Endometrium (tissue), 2 donors: ENCODE results near the gene ISM1.

Source experiments
- FAIRE-seq: peaks from 2 replicates; lab custom pipeline; 2012; peaks lifted over from hg19 to GRCh38; lab: Jason Lieb, UNC
- donor health status: control.
- donor health status: control.

ISM1 gene

GRCh38 chr20:13220904-13221297 lies at the start of gene ISM1:
TSS of gene ISM1 (plus strand) at chr20:13221274. CDS start at chr20:13221777, 503 bp downstream.
- no peak for FAIRE-seq

- no peak for FAIRE-seq
Measured at GRCh38 chr20:13173201-13173600, 47.9 kb upstream of the ISM1 start.

DNA sequence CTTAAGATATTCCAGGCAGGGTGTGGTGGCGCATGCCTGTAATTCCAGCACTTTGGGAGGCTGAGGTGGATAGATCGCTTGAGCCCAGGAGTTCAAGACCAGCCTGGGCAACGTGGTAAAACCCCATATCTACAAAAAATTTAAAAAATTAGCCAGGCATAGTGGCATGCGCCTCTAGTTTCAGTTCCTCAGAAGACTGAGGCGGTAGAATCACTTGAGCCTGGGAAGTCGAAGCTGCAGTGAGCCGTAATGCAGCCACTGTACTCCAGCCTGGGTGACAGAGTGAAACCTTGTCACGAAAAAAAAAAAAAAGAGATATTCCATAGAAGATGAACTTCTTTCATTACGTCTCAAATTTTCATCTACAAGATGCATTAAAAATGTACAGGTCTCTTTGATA lies 46.7 kb upstream of the ISM1 start:
- no peak for FAIRE-seq

GRCh38 chr20:13180986-13181889 lies 39.8 kb upstream of the ISM1 start:
- no peak for FAIRE-seq

- FAIRE-seq, result no peak
Measured at GRCh38 chr20:13183005-13183404, 38.1 kb upstream of the ISM1 start.

DNA sequence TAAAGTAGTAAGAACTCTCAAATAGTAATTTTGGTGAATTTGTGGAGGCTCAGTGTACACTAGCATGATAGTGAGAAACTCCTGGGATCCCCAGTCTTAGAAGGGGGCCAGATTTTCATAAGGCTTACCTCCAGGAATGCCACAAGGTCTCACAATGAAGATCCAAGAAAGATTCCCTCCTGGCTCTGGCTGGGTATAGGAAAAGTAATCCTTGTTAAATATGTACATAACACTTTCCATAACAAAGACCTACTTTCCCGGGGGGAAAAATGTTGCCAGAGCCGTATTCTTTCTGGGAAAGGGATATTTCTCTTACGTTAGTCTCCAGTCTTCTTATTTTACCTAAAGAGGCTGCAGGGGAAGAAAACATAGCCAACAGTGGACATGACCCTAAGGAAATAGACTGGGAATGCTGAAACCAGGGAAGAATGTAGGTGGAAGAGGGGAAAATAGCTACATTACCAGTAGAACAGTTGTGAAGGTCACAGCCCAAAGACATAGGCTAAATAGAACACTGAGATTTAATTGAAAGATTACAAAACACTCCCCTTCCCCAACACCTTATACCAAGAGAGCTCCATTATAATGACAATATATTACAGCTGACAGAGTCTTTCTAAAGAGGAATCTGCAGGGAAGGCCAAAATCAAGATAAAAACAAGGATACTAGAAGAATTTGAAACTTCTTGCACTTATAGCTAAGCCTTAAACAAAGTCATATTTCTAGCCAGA lies 34.9 kb upstream of the ISM1 start:
- FAIRE-seq, result no peak

DNA sequence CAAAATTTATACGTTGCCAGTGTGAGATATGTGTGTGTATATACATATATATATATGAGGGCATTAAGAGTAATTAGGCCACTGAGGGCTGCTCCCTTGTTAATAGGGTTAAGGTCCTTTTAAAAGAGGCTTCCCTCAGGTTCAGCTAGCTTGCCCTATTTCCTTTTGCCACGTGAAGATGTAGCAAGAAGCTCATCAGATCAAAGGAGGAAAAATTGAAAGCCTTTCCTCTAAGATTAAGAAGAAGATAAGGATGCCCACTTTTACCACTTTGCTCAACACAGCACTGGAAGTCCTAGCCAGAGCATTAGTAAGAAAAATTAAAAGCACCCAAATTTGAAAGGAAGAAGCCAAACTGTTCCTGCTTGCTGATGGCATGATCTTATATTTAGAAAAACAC lies 33.2 kb upstream of the ISM1 start:
- no peak for FAIRE-seq

DNA sequence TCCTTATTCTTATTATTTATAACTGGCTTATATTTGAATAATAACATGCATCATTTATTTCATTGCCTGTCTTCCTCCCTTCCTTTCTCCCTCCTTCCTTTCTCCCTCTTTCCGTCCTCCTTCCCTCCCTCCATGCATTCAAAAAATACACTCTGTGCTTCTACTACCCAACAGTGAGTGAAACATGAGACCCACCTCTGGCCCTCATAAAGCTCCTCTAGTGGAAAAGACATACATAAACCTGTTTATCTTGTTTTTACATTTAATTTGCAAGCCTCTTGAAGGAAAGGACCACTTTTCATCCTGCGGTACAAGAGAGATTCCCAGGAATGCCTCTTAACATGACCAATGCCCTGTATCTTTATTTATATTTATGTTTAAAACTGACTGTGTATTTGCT lies 21.8 kb upstream of the ISM1 start:
- FAIRE-seq, result no peak

- no peak for FAIRE-seq
Measured at GRCh38 chr20:13200767-13201500, 20.1 kb upstream of the ISM1 start.

- no peak for FAIRE-seq
Measured at GRCh38 chr20:13202565-13202964, 18.5 kb upstream of the ISM1 start.

DNA sequence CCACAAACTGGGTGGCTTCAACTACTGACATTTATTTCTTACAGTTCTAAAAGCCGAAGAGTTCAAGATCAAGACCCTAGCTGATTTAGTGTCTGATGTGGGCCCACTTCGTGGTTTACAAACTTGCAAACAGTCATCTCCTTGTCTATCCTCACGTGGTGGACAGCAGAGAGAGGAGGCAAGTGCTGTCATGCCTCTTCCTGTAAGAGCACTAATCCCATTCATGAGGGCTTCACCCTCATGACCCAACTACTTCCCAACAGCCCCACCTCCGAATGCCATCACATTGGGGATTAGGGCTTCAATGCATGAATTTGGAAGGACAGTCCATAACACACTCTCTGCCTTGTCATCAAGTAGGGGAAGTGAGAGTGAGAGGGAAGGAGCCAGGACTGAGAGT lies 15.6 kb upstream of the ISM1 start:
- FAIRE-seq, result no peak

DNA sequence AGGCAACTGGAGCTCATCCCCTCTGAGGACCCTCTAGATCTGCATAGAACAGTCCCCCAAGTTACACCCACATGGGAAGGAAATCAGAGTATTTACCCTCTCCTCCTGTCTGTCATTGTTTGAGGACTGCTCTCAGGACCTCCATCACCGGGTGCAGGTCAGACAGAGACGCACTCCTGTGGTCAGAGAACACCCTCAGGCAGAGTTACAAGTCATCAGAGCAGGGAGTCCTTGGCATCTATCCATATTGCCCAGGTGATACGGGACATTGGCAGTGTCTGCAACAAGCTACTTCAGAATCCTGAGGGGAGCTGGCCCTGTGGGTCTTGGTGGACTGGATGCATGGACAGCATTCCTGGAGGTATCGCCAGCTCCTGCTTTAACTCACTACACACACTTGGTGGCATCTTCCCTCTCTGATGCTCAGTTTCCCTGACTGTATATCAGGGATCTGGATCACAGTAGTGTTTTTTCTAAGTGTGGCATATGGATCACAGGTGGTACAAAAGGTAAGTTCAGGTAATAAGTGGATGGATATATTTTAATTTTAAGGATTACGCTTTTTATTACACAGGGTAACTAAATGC lies 15.1 kb upstream of the ISM1 start:
- FAIRE-seq, result no peak

- no peak for FAIRE-seq
Measured at GRCh38 chr20:13207016-13207415, 14.1 kb upstream of the ISM1 start.

DNA sequence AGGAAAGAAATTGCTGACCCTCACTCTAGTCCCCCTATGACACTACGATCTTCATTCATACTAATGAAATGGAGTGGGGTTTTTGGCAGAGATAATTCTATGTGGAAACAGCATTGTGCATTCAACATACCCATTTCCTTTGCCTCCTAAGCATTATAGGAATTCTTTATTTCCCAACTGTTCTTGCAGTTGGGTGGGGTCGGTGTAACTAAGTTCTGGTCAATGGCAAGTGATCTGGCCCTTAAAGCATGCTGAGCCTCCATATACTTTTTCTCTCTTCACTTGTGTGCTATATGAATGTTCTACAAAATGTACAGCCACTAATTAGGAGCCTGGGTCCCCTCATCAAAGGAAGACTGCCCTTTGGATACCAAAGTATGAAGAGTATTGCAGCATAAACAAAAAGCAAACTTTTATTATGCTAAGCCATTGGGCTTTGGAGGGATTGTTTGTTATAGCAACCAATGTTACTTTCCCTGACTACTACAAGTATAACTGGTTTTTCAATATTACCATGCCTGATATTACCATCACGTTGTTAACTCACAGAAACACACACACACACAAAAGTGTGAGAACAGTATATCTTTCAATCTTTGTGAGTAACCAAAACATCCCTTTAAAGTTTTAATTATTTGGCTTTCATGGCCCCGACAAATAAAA lies 9.0 kb upstream of the ISM1 start:
- no peak for FAIRE-seq

- no peak for FAIRE-seq
Measured at GRCh38 chr20:13212750-13213149, 8.3 kb upstream of the ISM1 start.

- FAIRE-seq, result no peak
Measured at GRCh38 chr20:13213335-13213734, 7.7 kb upstream of the ISM1 start.

DNA sequence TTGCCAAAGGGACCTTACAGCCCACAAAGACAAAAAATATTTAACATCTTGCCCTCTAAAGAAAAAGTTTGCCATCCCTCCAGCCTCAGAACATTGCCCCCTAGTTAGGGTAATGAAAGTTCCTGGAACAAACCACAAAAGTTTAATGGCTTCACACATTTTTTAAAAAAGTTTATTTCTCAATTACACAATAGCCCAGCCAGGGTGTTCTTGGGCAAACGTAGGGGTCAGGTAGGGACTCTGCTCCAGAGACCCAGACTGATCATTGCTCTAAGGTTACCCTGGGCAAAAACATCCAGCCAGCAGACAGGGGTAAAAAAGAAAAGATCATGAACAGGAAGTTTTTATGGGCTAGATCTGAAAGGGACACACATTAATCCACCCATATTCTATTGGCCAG lies 4.5 kb upstream of the ISM1 start:
- FAIRE-seq, result no peak

- FAIRE-seq, result no peak
Measured at GRCh38 chr20:13219327-13220193, 1.5 kb upstream of the ISM1 start.

GRCh38 chr20:13220194-13220903 lies 725 bp upstream of the ISM1 start:
- FAIRE-seq, result no peak

DNA sequence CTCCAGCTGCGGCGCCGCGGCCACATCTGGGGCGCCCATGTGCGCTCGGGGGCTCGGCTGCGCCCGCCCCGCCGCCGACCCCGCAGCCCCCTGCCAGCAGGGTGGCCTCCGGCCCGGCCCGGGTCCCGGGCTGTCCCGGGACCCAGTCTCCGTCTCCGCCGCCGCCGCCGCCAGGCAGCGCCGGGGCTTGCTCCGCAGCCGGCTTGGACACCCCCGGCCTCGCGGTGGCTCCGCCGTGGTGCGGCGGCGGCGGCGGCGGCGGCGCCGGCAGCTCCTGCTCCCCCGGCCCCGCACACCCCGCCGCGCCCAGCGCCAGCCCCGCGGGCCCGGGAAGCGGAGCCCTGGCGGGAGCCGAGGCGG lies 219 bp downstream of the ISM1 start:
- no peak for FAIRE-seq
